Muscle of back (tissue), 11 donors: ENCODE data around the gene ZBTB22. TPM values are rescaled to one million over a fixed set of nuclear protein-coding genes. Genes with fewer than 3 reads are reported as not detected.
"Not testable (repeated sequence)": the region's sequence is repeated elsewhere in the genome, so short reads cannot be mapped to it uniquely, and the experiment has no call there.

Source experiments
- DNase-seq, 3 donors: peaks; one replicate each; pipeline versions ENCODE4 v3.0.0 to v3.0.0-alpha.2; 2013
- polyA plus RNA-seq, 10 donors: library from polyadenylated mRNA; unstranded; fragments of 120-200 nt; gene quantifications; one replicate each; pipeline ENCODE4 v1.2.1, GENCODE V29; 2013; ENCODE audit not compliant: insufficient read length in 10 of 10

ZBTB22 gene
- polyA plus RNA-seq, 10 donors, result 11.1 to 16.1 (median 14.2) TPM

GRCh38 chr6:33280539-33280938, 37.0 kb downstream of the ZBTB22 start:
- no peak for DNase-seq

- peak in 1 of 3 donors; percentile 16 for DNase-seq
Observed at GRCh38 chr6:33279971-33280511, 37.5 kb downstream of the ZBTB22 start.

GRCh38 chr6:33279257-33279695, 38.3 kb downstream of the ZBTB22 start:
- no peak for DNase-seq

GRCh38 chr6:33278810-33279209, 38.7 kb downstream of the ZBTB22 start:
- DNase-seq, result no peak

GRCh38 chr6:33278392-33278741, 39.2 kb downstream of the ZBTB22 start:
- no peak for DNase-seq

GRCh38 chr6:33277663-33278391, 39.7 kb downstream of the ZBTB22 start:
- no peak for DNase-seq

- DNase-seq, result peak; percentile 46 to 92 (median 66)
Observed at GRCh38 chr6:33276864-33277662, 40.5 kb downstream of the ZBTB22 start, which contains the start of gene B3GALT4. Gene B3GALT4, plus strand, starts transcription at chr6:33277123. Its CDS starts 297 bp downstream, at chr6:33277420.

- no peak for DNase-seq
Observed at GRCh38 chr6:33276581-33276863, 41.0 kb downstream of the ZBTB22 start.

- not testable (repeated sequence) for DNase-seq
Observed at GRCh38 chr6:33275795-33276580, 41.6 kb downstream of the ZBTB22 start.

GRCh38 chr6:33273924-33274902, 43.3 kb downstream of the ZBTB22 start:
- no peak for DNase-seq

- no peak for DNase-seq
Observed at GRCh38 chr6:33273129-33273923, 44.2 kb downstream of the ZBTB22 start.

GRCh38 chr6:33272275-33273128, 45.0 kb downstream of the ZBTB22 start:
- no peak for DNase-seq

GRCh38 chr6:33271468-33272274, 45.9 kb downstream of the ZBTB22 start, which contains the start of the genes RPS18 and VPS52:
Gene RPS18, plus strand, starts transcription at chr6:33272075. Its CDS starts 45 bp downstream, at chr6:33272120.
Gene VPS52, minus strand, starts transcription at chr6:33271876. Its CDS starts 201 bp downstream, at chr6:33271675.
- peak; percentile 99 for DNase-seq

- DNase-seq, result no peak
Observed at GRCh38 chr6:33271117-33271467, 46.5 kb downstream of the ZBTB22 start.
